Thoracic aorta (tissue), 2 donors: ENCODE data around the gene NLRP5. TPM values are rescaled to one million over a fixed set of nuclear protein-coding genes. Genes with fewer than 3 reads are reported as not detected.
"Not testable (repeated sequence)": the region's sequence is repeated elsewhere in the genome, so short reads cannot be mapped to it uniquely, and the experiment has no call there.

ENCODE experiments used
- ATAC-seq: fragments of 150-250 bp; one replicate; pipeline ENCODE4 v1.8.0; 2017; ENCODE audit warnings: low read depth; ENCODE audit not compliant: insufficient number of reproducible peaks, low FRiP score
- DNase-seq: peaks from one replicate; pipeline ENCODE4 v3.0.0-alpha.2; 2020; ENCODE audit warnings: low spot score
- H3K27ac ChIP-seq, 2 donors: fragments of 200-600 bp; sonication (generic); 1 replicate in 1 of 2; 2 replicates in 1 of 2; pipeline ENCODE4 v1.5.1; 2016; ENCODE audit warnings: mild to moderate bottlenecking in 2 of 2, moderate library complexity in 2 of 2
- H3K27me3 ChIP-seq: fragments of 200-600 bp; sonication (generic); replicated peaks from 2 replicates; pipeline ENCODE4 v1.6.0; 2016; ENCODE audit warnings: mild to moderate bottlenecking; ENCODE audit not compliant: insufficient read depth
- H3K36me3 ChIP-seq: fragments of 200-600 bp; sonication (generic); one replicate; pipeline ENCODE4 v1.5.1; 2016
- H3K4me1 ChIP-seq, 2 donors: fragments of 200-600 bp; sonication (generic); 1 replicate in 1 of 2; 2 replicates in 1 of 2; pipeline versions ENCODE4 v1.5.1 to v1.6.0; 2016; ENCODE audit warnings: low read depth in 2 of 2, mild to moderate bottlenecking in 1 of 2; ENCODE audit not compliant: control insufficient read depth in 1 of 2
- H3K4me3 ChIP-seq: fragments of 200-600 bp; sonication (generic); 2 replicates; pipeline ENCODE4 v1.5.1; 2016; ENCODE audit warnings: mild to moderate bottlenecking
- H3K9me3 ChIP-seq: fragments of 200-600 bp; sonication (generic); 2 replicates; pipeline ENCODE4 v1.5.1; 2016
- CTCF ChIP-seq: fragments of 200-600 bp; sonication (generic); IDR thresholded peaks from one replicate; pipeline ENCODE4 v1.5.1; 2019; ENCODE audit warnings: antibody characterized with exemption
- total RNA-seq, 2 donors: library from RNA; depleted of rRNA; stranded (reverse); fragments of >200 nt; gene quantifications; one replicate each; pipeline versions ENCODE4 v1.1.0 to v1.2.3, GENCODE V29; 2016

The NLRP5 gene
- not detected for total RNA-seq

GRCh38 chr19:55986487-55986886, at the start of gene NLRP5:
TSS of gene NLRP5 (plus strand) at chr19:55986775.
- H3K4me3 ChIP-seq = no peak within 1 kb of the TSS
- H3K4me1 ChIP-seq = no peaks in the 10 kb centered on the region
- H3K27me3 ChIP-seq = no peaks in the 10 kb centered on the region
- TF ChIP-seq CTCF = no peak
- no peaks in the 10 kb centered on the region for H3K36me3 ChIP-seq
- no peak within 1 kb of the TSS for H3K27ac ChIP-seq
- no peaks in the 10 kb centered on the region for H3K9me3 ChIP-seq
- ATAC-seq (no peak), DNase-seq (no peak)

GRCh38 chr19:55939206-55939605, 47.4 kb upstream of the NLRP5 start:
- Histone ChIP-seq H3K4me1 (no peaks in the 10 kb centered on the region), H3K36me3 (no peaks in the 10 kb centered on the region), H3K27me3 (no peaks in the 10 kb centered on the region), H3K27ac (no peak overlapping the region), H3K9me3 (no peaks in the 10 kb centered on the region), H3K4me3 (no peak overlapping the region)
- no peak for DNase-seq
- TF ChIP-seq CTCF = no peak
- ATAC-seq = no peak

- Histone ChIP-seq H3K4me3 (no peak overlapping the region), H3K36me3 (no peaks in the 10 kb centered on the region), H3K27ac (no peak overlapping the region), H3K27me3 (no peaks in the 10 kb centered on the region), H3K9me3 (no peaks in the 10 kb centered on the region), H3K4me1 (no peaks in the 10 kb centered on the region)
- TF ChIP-seq CTCF = no peak
- DNase-seq (no peak), ATAC-seq (no peak)
These were observed 46.3 kb upstream of the NLRP5 start for GRCh38 chr19:55940306-55940705.

GRCh38 chr19:55947532-55947931, 39.0 kb upstream of the NLRP5 start, which contains the start of gene NLRP8:
TSS of gene NLRP8 (plus strand) at chr19:55947832.
- ATAC-seq = no peak
- no peaks in the 10 kb centered on the region for H3K4me1 ChIP-seq
- no peak within 1 kb of the TSS for H3K27ac ChIP-seq
- TF ChIP-seq CTCF = no peak
- DNase-seq = no peak
- H3K9me3 ChIP-seq = no peaks in the 10 kb centered on the region
- H3K36me3 ChIP-seq = no peaks in the 10 kb centered on the region
- H3K4me3 ChIP-seq = no peak within 1 kb of the TSS
- no peaks in the 10 kb centered on the region for H3K27me3 ChIP-seq

GRCh38 chr19:55950566-55950965, 36.0 kb upstream of the NLRP5 start:
- H3K9me3 ChIP-seq, H3K27ac ChIP-seq, H3K36me3 ChIP-seq, H3K4me3 ChIP-seq, H3K4me1 ChIP-seq, H3K27me3 ChIP-seq, DNase-seq, ATAC-seq: not testable (repeated sequence)

- Histone ChIP-seq H3K36me3 (no peaks in the 10 kb centered on the region), H3K27me3 (no peaks in the 10 kb centered on the region), H3K4me3 (no peak overlapping the region), H3K4me1 (no peaks in the 10 kb centered on the region), H3K9me3 (no peaks in the 10 kb centered on the region), H3K27ac (no peak overlapping the region)
- DNase-seq = no peak
- TF ChIP-seq CTCF = no peak
- no peak for ATAC-seq
These were observed 30.1 kb upstream of the NLRP5 start for GRCh38 chr19:55956431-55956830.
